ENCODE results near the gene FBXO2.

The FBXO2 gene

GRCh38 chr1:11654939-11655808 is 945 bp upstream of the FBXO2 start:
- TF ChIP-seq EGR1 (IDR thresholded peaks at IDR 0.05) (no peak), NFIC (IDR thresholded peaks at IDR 0.05) (no peak), FOXM1 (IDR thresholded peaks at IDR 0.05; ENCODE audit: borderline replicate concordance, low read depth) (no peak), CEBPB (IDR thresholded peaks at IDR 0.05) (no peak), ZBTB7A (IDR thresholded peaks at IDR 0.05; ENCODE audit: low read depth) (no peak), TAF1 (IDR thresholded peaks at IDR 0.05; ENCODE audit: low read depth) (no peak), TCF12 (IDR thresholded peaks at IDR 0.05; ENCODE audit: low read depth) (no peak), REST (IDR thresholded peaks at IDR 0.05; ENCODE audit: low read depth) (no peak), CREB1 (IDR thresholded peaks at IDR 0.05; ENCODE audit: low read depth) (no peak), MAX (IDR thresholded peaks at IDR 0.05) (no peak), TEAD4 (IDR thresholded peaks at IDR 0.05) (no peak), RAD21 (IDR thresholded peaks at IDR 0.05; ENCODE audit: low read depth) (no peak), YY1 (IDR thresholded peaks at IDR 0.05; ENCODE audit: low read depth) (no peak), USF1 (IDR thresholded peaks at IDR 0.05) (no peak)

- TF ChIP-seq MAX (IDR thresholded peaks at IDR 0.05) (no peak), NFIC (IDR thresholded peaks at IDR 0.05) (no peak), FOXM1 (IDR thresholded peaks at IDR 0.05; ENCODE audit: borderline replicate concordance, low read depth) (no peak), RAD21 (IDR thresholded peaks at IDR 0.05; ENCODE audit: low read depth) (no peak), EP300 (IDR thresholded peaks at IDR 0.05; ENCODE audit: borderline replicate concordance) (no peak), CREB1 (IDR thresholded peaks at IDR 0.05; ENCODE audit: low read depth) (no peak), YY1 (IDR thresholded peaks at IDR 0.05; ENCODE audit: low read depth) (no peak), CEBPB (IDR thresholded peaks at IDR 0.05) (no peak), EGR1 (IDR thresholded peaks at IDR 0.05) (no peak), REST (IDR thresholded peaks at IDR 0.05; ENCODE audit: low read depth) (no peak), TEAD4 (IDR thresholded peaks at IDR 0.05) (no peak), USF1 (IDR thresholded peaks at IDR 0.05) (no peak), ZBTB7A (IDR thresholded peaks at IDR 0.05; ENCODE audit: low read depth) (no peak), TAF1 (IDR thresholded peaks at IDR 0.05; ENCODE audit: low read depth) (no peak), TCF12 (IDR thresholded peaks at IDR 0.05; ENCODE audit: low read depth) (no peak)
These were observed 430 bp downstream of the FBXO2 start for GRCh38 chr1:11653861-11654136.

DNA sequence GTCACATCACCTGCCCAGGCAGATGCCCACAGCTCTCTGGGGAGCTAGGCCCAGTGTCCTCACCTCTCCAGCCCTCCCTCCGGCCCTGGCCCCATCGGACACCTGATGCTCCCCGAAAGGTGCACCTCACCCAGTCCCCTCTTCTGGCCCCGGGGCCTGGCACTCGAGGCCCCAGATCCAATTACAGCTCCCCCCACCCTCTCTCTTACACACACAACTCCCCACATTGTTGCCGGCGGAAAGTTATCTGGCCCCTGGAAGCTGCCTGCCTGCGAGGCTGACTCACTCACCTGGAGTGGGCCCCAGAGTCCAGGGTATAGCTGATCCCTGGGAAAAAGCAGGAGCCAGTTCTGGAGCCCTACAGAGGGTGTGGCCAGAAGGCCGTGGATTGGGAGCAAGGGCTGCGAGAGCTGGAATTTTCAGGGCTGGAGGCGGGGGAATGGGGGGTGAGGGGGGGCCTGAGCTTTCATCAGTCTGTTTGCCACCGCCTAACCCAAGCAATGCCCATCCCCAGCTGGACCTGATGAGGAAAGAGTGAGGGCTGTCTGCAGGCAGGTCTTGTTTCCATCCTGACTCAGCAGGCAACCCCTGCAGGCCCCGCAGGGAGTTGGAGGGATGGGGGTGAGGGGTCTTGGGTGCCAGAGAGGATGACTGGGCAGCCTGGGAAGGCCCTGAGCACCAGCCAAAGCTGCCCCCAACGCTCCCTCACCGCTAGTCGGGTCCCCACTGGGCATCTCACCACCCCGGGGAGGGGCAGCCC is 948 bp downstream of the FBXO2 start:
- TF ChIP-seq CREB1 (IDR thresholded peaks at IDR 0.05; ENCODE audit: low read depth) (no peak), RAD21 (IDR thresholded peaks at IDR 0.05; ENCODE audit: low read depth) (peak; percentile 22; the same call in 1 of the 2 replicates)

DNA sequence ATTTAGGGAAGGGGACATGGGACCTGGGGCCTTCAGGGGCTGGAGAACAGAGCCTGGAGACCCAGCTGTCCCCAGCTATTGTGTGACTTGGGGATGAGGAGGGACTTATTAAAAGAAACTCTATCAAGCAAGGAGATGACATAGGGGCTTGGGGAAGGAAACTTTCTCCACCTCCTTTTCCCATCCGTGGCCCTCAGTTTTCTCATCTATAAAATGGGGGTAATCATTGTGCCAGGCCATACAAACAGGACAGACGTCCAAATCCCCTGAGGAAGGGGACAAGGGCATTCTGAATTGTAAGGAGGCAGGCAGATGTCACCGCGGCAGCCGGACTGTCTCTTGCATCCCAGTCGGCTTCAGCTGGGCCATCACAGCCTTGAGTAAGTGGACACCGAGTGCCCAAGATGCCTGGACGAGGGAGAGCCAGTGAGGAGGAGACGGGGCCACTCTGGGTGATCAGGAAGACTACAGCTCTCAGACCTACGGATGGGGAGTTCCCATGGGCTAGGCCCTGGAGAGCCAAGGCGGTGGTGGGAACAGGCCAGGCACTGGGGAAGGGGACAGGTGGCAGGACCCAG is 1.9 kb downstream of the FBXO2 start:
- TF ChIP-seq EGR1 (IDR thresholded peaks at IDR 0.05) = no peak
- TF ChIP-seq NFIC (IDR thresholded peaks at IDR 0.05) = no peak
- no peak for TF ChIP-seq YY1 (IDR thresholded peaks at IDR 0.05; ENCODE audit: low read depth)
- no peak for TF ChIP-seq FOXM1 (IDR thresholded peaks at IDR 0.05; ENCODE audit: borderline replicate concordance, low read depth)
- no peak for TF ChIP-seq TAF1 (IDR thresholded peaks at IDR 0.05; ENCODE audit: low read depth)
- no peak for TF ChIP-seq RAD21 (IDR thresholded peaks at IDR 0.05; ENCODE audit: low read depth)
- TF ChIP-seq MAX (IDR thresholded peaks at IDR 0.05) = no peak
- no peak for TF ChIP-seq ZBTB7A (IDR thresholded peaks at IDR 0.05; ENCODE audit: low read depth)
- TF ChIP-seq REST (IDR thresholded peaks at IDR 0.05; ENCODE audit: low read depth) = no peak
- no peak for TF ChIP-seq USF1 (IDR thresholded peaks at IDR 0.05)
- no peak for TF ChIP-seq TEAD4 (IDR thresholded peaks at IDR 0.05)
- no peak for TF ChIP-seq EP300 (IDR thresholded peaks at IDR 0.05; ENCODE audit: borderline replicate concordance)
- no peak for TF ChIP-seq CREB1 (IDR thresholded peaks at IDR 0.05; ENCODE audit: low read depth)
- TF ChIP-seq CEBPB (IDR thresholded peaks at IDR 0.05) = no peak
- no peak for TF ChIP-seq TCF12 (IDR thresholded peaks at IDR 0.05; ENCODE audit: low read depth)
